Right renal pelvis (tissue), 4 donors: ENCODE measurements around the gene CAMSAP3. TPM values are rescaled to one million over a fixed set of nuclear protein-coding genes. Genes with fewer than 3 reads are reported as not detected.

Experiments used
- DNase-seq, 4 donors: peaks; one replicate each; pipeline ENCODE4 v3.0.0-alpha.2; 2013; ENCODE audit warnings: low read depth in 4 of 4, low spot score in 3 of 4, missing footprints in 1 of 4
- polyA plus RNA-seq, 4 donors: library from polyadenylated mRNA; unstranded; fragments of 120-200 nt; gene quantifications; one replicate each; pipeline ENCODE4 v1.2.1, GENCODE V29; 2013; ENCODE audit not compliant: insufficient read length in 4 of 4

The CAMSAP3 gene
- polyA plus RNA-seq, 4 donors: 13.2 to 22.5 (median 16.8) TPM

GRCh38 chr19:7611541-7612279 lies 16.0 kb downstream of the CAMSAP3 start:
- DNase-seq: no peak

- DNase-seq: no peak
These were observed 16.9 kb downstream of the CAMSAP3 start for GRCh38 chr19:7612282-7613274.

GRCh38 chr19:7614859-7615741 lies 19.4 kb downstream of the CAMSAP3 start:
- DNase-seq: no peak

GRCh38 chr19:7617172-7617571 lies 21.5 kb downstream of the CAMSAP3 start:
- no peak for DNase-seq

GRCh38 chr19:7617735-7618134 lies 22.1 kb downstream of the CAMSAP3 start:
- DNase-seq: no peak

- DNase-seq: no peak
These were observed 22.7 kb downstream of the CAMSAP3 start for GRCh38 chr19:7618348-7618747.

GRCh38 chr19:7618771-7619510 lies 23.3 kb downstream of the CAMSAP3 start:
- DNase-seq: no peak

- DNase-seq: no peak
These were observed 24.2 kb downstream of the CAMSAP3 start for GRCh38 chr19:7619671-7620441.

GRCh38 chr19:7620442-7621412 lies 25.1 kb downstream of the CAMSAP3 start:
- DNase-seq: no peak

GRCh38 chr19:7622933-7623685 lies 27.4 kb downstream of the CAMSAP3 start:
- DNase-seq: no peak

GRCh38 chr19:7623725-7624603 lies 28.3 kb downstream of the CAMSAP3 start:
- DNase-seq: no peak

- DNase-seq: no peak
These were observed 29.1 kb downstream of the CAMSAP3 start for GRCh38 chr19:7624810-7625209.

GRCh38 chr19:7625763-7626372 lies 30.2 kb downstream of the CAMSAP3 start:
- no peak for DNase-seq

- DNase-seq: no peak
These were observed 31.5 kb downstream of the CAMSAP3 start for GRCh38 chr19:7627166-7627565.

- no peak for DNase-seq
These were observed 33.1 kb downstream of the CAMSAP3 start for GRCh38 chr19:7628589-7629311.
